GM18526 (cell line): ENCODE measurements around the gene LIN52.

Experiments
- POLR2A ChIP-seq: IDR thresholded peaks from 3 replicates; pipeline ENCODE4 v1.6.1; 2011; ENCODE audit not compliant: insufficient read length; ENCODE audit errors: extremely low read depth

The LIN52 gene

GRCh38 chr14:74238974-74239847 lies 154.5 kb downstream of the LIN52 start, which contains the start of gene VSX2:
Gene VSX2, plus strand, starts transcription at chr14:74239449. Its CDS starts 113 bp downstream, at chr14:74239562.
- no peak for TF ChIP-seq POLR2A

GRCh38 chr14:74239848-74240793 lies 155.4 kb downstream of the LIN52 start:
- no peak for TF ChIP-seq POLR2A

GRCh38 chr14:74240794-74241651 lies 156.3 kb downstream of the LIN52 start:
- TF ChIP-seq POLR2A = no peak

GRCh38 chr14:74241652-74242017 lies 156.9 kb downstream of the LIN52 start:
- no peak for TF ChIP-seq POLR2A

- no peak for TF ChIP-seq POLR2A
Measured at GRCh38 chr14:74242021-74242779, 157.4 kb downstream of the LIN52 start.

GRCh38 chr14:74242780-74243042 lies 158.0 kb downstream of the LIN52 start:
- TF ChIP-seq POLR2A = no peak

- no peak for TF ChIP-seq POLR2A
Measured at GRCh38 chr14:74243051-74243450, 158.3 kb downstream of the LIN52 start.

GRCh38 chr14:74244115-74244514 lies 159.4 kb downstream of the LIN52 start:
- TF ChIP-seq POLR2A = no peak

- no peak for TF ChIP-seq POLR2A
Measured at GRCh38 chr14:74245292-74245691, 160.5 kb downstream of the LIN52 start.

GRCh38 chr14:74246542-74246941 lies 161.8 kb downstream of the LIN52 start:
- no peak for TF ChIP-seq POLR2A

GRCh38 chr14:74248017-74248416 lies 163.3 kb downstream of the LIN52 start:
- no peak for TF ChIP-seq POLR2A

- no peak for TF ChIP-seq POLR2A
Measured at GRCh38 chr14:74249433-74250375, 164.9 kb downstream of the LIN52 start.
